B cell (primary cell): Measurements from ENCODE around the gene AMH. TPM values are rescaled to one million over a fixed set of nuclear protein-coding genes. Genes with fewer than 3 reads are reported as not detected.

Source experiments
- ATAC-seq: fragments of 200-7000 bp; cut with Tn5 transposase; one replicate; pipeline ENCODE4 v1.10.0; 2021; ENCODE audit warnings: low read depth, mild to moderate bottlenecking, moderate number of reproducible peaks, moderate library complexity
- CTCF ChIA-PET: fragments of 350-600 bp; sonication (Branson Sonifier 250); formaldehyde crosslinking; loops from one replicate; lab custom pipeline; 2021; ENCODE audit warnings: antibody characterized with exemption, inconsistent platforms; lab: Charles Lee
- POLR2A ChIA-PET: fragments of 350-600 bp; sonication (Branson Sonifier 250); formaldehyde crosslinking; loops from one replicate; lab custom pipeline; 2021; ENCODE audit warnings: antibody characterized with exemption; lab: Charles Lee
- DNase-seq: peaks from one replicate; pipeline ENCODE4 v3.0.0; 2013
- H2AFZ ChIP-seq: 2 replicates; pipeline ENCODE4 v1.6.1; 2012; ENCODE audit warnings: mild to moderate bottlenecking, low read depth, low read length; ENCODE audit not compliant: insufficient read depth, poor library complexity, severe bottlenecking
- H3K27ac ChIP-seq, 2 donors: 1 replicate in 1 of 2; 2 replicates in 1 of 2; pipeline ENCODE4 v1.5.1; 2012 to 2013; ENCODE audit warnings: low read length in 2 of 2, mild to moderate bottlenecking in 2 of 2, moderate library complexity in 1 of 2
- H3K27me3 ChIP-seq, 4 experiments: fragments of 200-600 bp in 1 of 4; sonication (generic) in 1 of 4; replicated peaks in 1 of 4; 1 replicate in 2 of 4; 2 replicates in 2 of 4; pipeline versions ENCODE4 v1.6.1 to v1.7.0; 2013 to 2016; ENCODE audit warnings: low read length in 3 of 4, mild to moderate bottlenecking in 2 of 4, mixed read lengths in 1 of 4, moderate library complexity in 1 of 4; ENCODE audit not compliant: insufficient read depth in 4 of 4, control insufficient read depth in 3 of 4; ENCODE audit errors: control extremely low read depth in 1 of 4
- H3K36me3 ChIP-seq, 2 experiments: replicated peaks in 1 of 2; 1 replicate in 1 of 2; 2 replicates in 1 of 2; pipeline versions ENCODE4 v1.6.1 to v1.7.1; 2013; ENCODE audit warnings: low read length in 1 of 2; ENCODE audit not compliant: insufficient read depth in 2 of 2, control insufficient read depth in 1 of 2; ENCODE audit errors: control extremely low read depth in 1 of 2, extremely low read depth in 1 of 2
- H3K4me1 ChIP-seq, 2 donors: fragments of 200-600 bp in 1 of 2; sonication (generic) in 1 of 2; 1 replicate in 1 of 2; 2 replicates in 1 of 2; pipeline versions ENCODE4 v1.5.1 to v1.6.1; 2013 to 2017; ENCODE audit warnings: low read length in 2 of 2; ENCODE audit not compliant: control insufficient read depth in 2 of 2, insufficient read depth in 2 of 2
- H3K4me2 ChIP-seq: replicated peaks from 2 replicates; pipeline ENCODE3; 2012; ENCODE audit warnings: mild to moderate bottlenecking, low read depth, low read length; ENCODE audit not compliant: poor library complexity, severe bottlenecking
- H3K4me3 ChIP-seq, 5 experiments: fragments of 200-600 bp in 1 of 5; sonication (generic) in 1 of 5; 1 replicate in 3 of 5; 2 replicates in 2 of 5; pipeline versions ENCODE4 v1.5.1 to v1.7.0; 2011 to 2016; ENCODE audit warnings: low read length in 4 of 5, mild to moderate bottlenecking in 4 of 5, low read depth in 2 of 5, control low read depth in 1 of 5, moderate library complexity in 1 of 5; ENCODE audit not compliant: insufficient read depth in 1 of 5; ENCODE audit errors: control extremely low read depth in 1 of 5, extremely low read depth in 1 of 5
- H3K79me2 ChIP-seq: fragments of 200-600 bp; sonication (generic); one replicate; pipeline ENCODE4 v1.6.0; 2016; ENCODE audit warnings: low read length; ENCODE audit not compliant: control insufficient read depth, insufficient read depth
- H3K9ac ChIP-seq: fragments of 200-600 bp; sonication (generic); 2 replicates; pipeline ENCODE4 v1.6.1; 2017; ENCODE audit warnings: mild to moderate bottlenecking, low read length, moderate library complexity
- H3K9me3 ChIP-seq, 3 donors: one replicate each; pipeline versions ENCODE4 v1.6.1 to v1.7.1; 2013; ENCODE audit warnings: low read length in 2 of 3; ENCODE audit not compliant: control insufficient read depth in 2 of 3, insufficient read depth in 1 of 3; ENCODE audit errors: control extremely low read depth in 1 of 3
- H4K20me1 ChIP-seq: 2 replicates; pipeline ENCODE4 v1.6.0; 2012; ENCODE audit warnings: mild to moderate bottlenecking, low read length; ENCODE audit not compliant: insufficient read depth, control insufficient read depth, poor library complexity, severe bottlenecking
- H3K27ac Mint-ChIP-seq: one replicate; pipeline ENCODE4 v1.8.0; 2021; ENCODE audit warnings: mixed read lengths
- H3K27me3 Mint-ChIP-seq: one replicate; pipeline ENCODE4 v1.8.0; 2021; ENCODE audit warnings: mixed read lengths
- H3K4me1 Mint-ChIP-seq: one replicate; pipeline ENCODE4 v1.8.0; 2021; ENCODE audit warnings: mixed read lengths
- H3K4me3 Mint-ChIP-seq: one replicate; pipeline ENCODE4 v1.8.0; 2021; ENCODE audit warnings: mixed read lengths
- H3K9me3 Mint-ChIP-seq: one replicate; pipeline ENCODE4 v1.8.0; 2022; ENCODE audit warnings: mixed read lengths; ENCODE audit not compliant: insufficient read depth
- CTCF ChIP-seq: fragments of 200-600 bp; IDR thresholded peaks from one replicate; pipeline ENCODE4 v1.8.0; 2022; ENCODE audit warnings: antibody characterized with exemption, mild to moderate bottlenecking
- EZH2 ChIP-seq: IDR thresholded peaks from 2 replicates; pipeline ENCODE4 v1.6.1; 2012; ENCODE audit warnings: borderline replicate concordance, low read depth, mild to moderate bottlenecking, moderate library complexity, low read length; ENCODE audit not compliant: insufficient read depth, poor library complexity, severe bottlenecking
- WGBS: methylation state at CpG from one replicate; pipeline ENCODE4 v1.1.5; 2013; ENCODE audit warnings: missing lambda C conversion rate; ENCODE audit not compliant: insufficient coverage; 5-methylcytosine and 5-hydroxymethylcytosine counted together
- intact Hi-C: fragments of 100-400 bp; cut with micrococcal nuclease; formaldehyde crosslinking; loops from one replicate; pipeline ENCODE4 v1.10.0; 2022
- polyA plus RNA-seq: library from polyadenylated mRNA; depleted of rRNA; stranded (reverse); fragments of >200 nt; gene quantifications from 2 replicates; pipeline ENCODE4 v1.2.3, GENCODE V29; 2012
- total RNA-seq, 2 donors: library from RNA; stranded (reverse); fragments of 120-200 nt in 1 of 2; gene quantifications; 1 replicate in 1 of 2; 2 replicates in 1 of 2; pipeline versions ENCODE4 v1.2.3 to v1.2.4, GENCODE V29; 2013 to 2022

AMH gene
- total and polyA plus RNA-seq, 2 donors (not counting 1 experiment from before 2014, with no cell fraction given), result 1.5 to 4.5 TPM

GRCh38 chr19:2288338-2288817, 39.3 kb downstream of the AMH start:
- Mint-ChIP-seq H3K27me3 (no peaks in the 10 kb centered on the region), H3K4me1 (peaks cover 38% of the 10 kb centered on the region), H3K9me3 (no peaks in the 10 kb centered on the region), H3K4me3 (peak overlapping the region; percentile 97), H3K27ac (peak overlapping the region; percentile 87)
- H3K36me3 ChIP-seq, result peaks cover 0 to 6% of the 10 kb centered on the region in 2 experiments
- no peak for TF ChIP-seq EZH2
- no peak for TF ChIP-seq CTCF
- H3K27me3 ChIP-seq, result no peaks in the 10 kb centered on the region
- CTCF ChIA-PET, result interaction anchor here (0.6 to 3.2 kb wide), 17 partner anchors 10 to 192 kb away, joined by 3 to 30 read pairs (median 3); partner anchors contain the start of gene PLEKHJ1
- 82% methylated on average over 16 of the region's 17 CpGs for WGBS
- no peaks in the 10 kb centered on the region for H3K9me3 ChIP-seq
- ATAC-seq (no peak), DNase-seq (no peak)
- H3K4me1 ChIP-seq, result peaks cover 32 to 47% of the 10 kb centered on the region in 2 donors
- POLR2A ChIA-PET, result interaction anchor here (0.5 to 3.4 kb wide), 17 partner anchors 9 to 934 kb away, joined by 3 to 65 read pairs (median 5); partner anchors contain the start of genes LSM7 and SPPL2B
- H4K20me1 ChIP-seq, result peaks cover 26% of the 10 kb centered on the region
- intact Hi-C loops, result loop anchor here (2.0 to 5.0 kb wide), 2 partner anchors 14 to 36 kb away; no protein-coding TSS in a partner anchor
- H3K27ac ChIP-seq, result peak overlapping the region; percentile 75 to 81
- H3K79me2 ChIP-seq, result peaks cover 45% of the 10 kb centered on the region
- no peak overlapping the region for H2AFZ ChIP-seq
- no peak overlapping the region for H3K4me3 ChIP-seq
- peak overlapping the region; percentile 82 for H3K4me2 ChIP-seq
- no peak overlapping the region for H3K9ac ChIP-seq
